Peyer's patch (tissue), 4 donors: ENCODE results near the gene YJU2.

Experiments
- POLR2A ChIP-seq, 2 donors: fragments of 450-650 bp; IDR thresholded peaks; one replicate each; pipeline ENCODE4 v1.5.1; 2017; ENCODE audit warnings: antibody characterized with exemption in 2 of 2, mild to moderate bottlenecking in 2 of 2, moderate library complexity in 2 of 2
- TF ChIP-seq, protein P1 (sequence below), 6 experiments: fragments of 450-650 bp in 4 of 6; fragments of 200-600 bp in 2 of 6; sonication (generic) in 1 of 6; IDR thresholded peaks; one replicate each; pipeline ENCODE4 v1.5.1; 2017 to 2019; ENCODE audit warnings: antibody characterized with exemption in 6 of 6, mild to moderate bottlenecking in 3 of 6, moderate library complexity in 1 of 6

DNA sequence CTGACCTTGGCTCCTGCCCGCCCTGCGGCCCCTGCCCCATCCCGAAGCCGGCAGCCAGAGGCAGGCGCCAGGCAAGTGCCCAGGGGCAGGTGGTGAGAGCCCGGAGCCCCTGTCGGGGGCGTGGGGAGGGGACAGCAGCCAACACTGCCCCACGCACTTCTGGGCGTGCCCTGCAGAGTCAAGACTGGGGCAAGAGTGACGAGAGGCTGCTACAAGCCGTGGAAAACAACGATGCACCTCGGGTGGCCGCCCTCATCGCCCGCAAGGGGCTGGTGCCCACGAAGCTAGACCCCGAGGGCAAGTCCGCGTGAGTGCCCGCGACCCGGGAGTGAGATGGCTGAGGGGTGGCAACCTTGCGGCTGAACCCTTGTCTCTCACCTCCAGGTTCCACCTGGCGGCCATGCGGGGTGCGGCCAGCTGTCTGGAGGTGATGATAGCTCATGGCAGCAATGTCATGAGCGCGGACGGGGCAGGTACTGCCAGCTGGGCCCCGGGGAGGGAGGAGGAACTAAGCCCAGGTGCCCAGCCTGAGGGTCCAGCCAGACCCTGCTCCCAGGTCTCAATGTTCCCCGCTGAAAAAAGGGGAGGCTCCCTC, 47.1 kb upstream of the YJU2 start:
- TF ChIP-seq, protein P1, sequence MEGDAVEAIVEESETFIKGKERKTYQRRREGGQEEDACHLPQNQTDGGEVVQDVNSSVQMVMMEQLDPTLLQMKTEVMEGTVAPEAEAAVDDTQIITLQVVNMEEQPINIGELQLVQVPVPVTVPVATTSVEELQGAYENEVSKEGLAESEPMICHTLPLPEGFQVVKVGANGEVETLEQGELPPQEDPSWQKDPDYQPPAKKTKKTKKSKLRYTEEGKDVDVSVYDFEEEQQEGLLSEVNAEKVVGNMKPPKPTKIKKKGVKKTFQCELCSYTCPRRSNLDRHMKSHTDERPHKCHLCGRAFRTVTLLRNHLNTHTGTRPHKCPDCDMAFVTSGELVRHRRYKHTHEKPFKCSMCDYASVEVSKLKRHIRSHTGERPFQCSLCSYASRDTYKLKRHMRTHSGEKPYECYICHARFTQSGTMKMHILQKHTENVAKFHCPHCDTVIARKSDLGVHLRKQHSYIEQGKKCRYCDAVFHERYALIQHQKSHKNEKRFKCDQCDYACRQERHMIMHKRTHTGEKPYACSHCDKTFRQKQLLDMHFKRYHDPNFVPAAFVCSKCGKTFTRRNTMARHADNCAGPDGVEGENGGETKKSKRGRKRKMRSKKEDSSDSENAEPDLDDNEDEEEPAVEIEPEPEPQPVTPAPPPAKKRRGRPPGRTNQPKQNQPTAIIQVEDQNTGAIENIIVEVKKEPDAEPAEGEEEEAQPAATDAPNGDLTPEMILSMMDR (IDR thresholded peaks at IDR 0.05): peak in 3 of 6 experiments; percentile 42 to 53 (median 49)
- TF ChIP-seq POLR2A (IDR thresholded peaks at IDR 0.05): no peak
